ENCODE measurements around the gene FNTB. TPM values are rescaled to one million over a fixed set of nuclear protein-coding genes. Genes with fewer than 3 reads are reported as not detected.

The FNTB gene
- total RNA-seq, 1 experiment from 2014 or later = 26.7 TPM

GRCh38 chr14:65035049-65035448, 48.4 kb downstream of the FNTB start:
- RAD21 ChIA-PET (ENCODE audit: low non-redundant PET in 1 of 2, low total read pairs in 2 of 2, uncharacterized antibody in 2 of 2, unreplicated experiment in 2 of 2) = no interaction called here
- BruUV-seq (replicated peaks) = no TSS peak
- CTCF ChIA-PET = interaction anchor here (1.6 kb wide), 1 partner anchor 15 kb away, joined by 5 read pairs; no protein-coding TSS in a partner anchor

More at GRCh38 chr14:65035049-65035448, 48.4 kb downstream of the FNTB start:
- POLR2A ChIA-PET = no interaction called here
- H2AFZ ChIP-seq (ENCODE audit: low read depth, low read length, poor library complexity, severe bottlenecking) = no peak overlapping the region
- no peak for DNase-seq (ENCODE audit: low read depth, low spot score)
- H3K4me3 ChIP-seq (replicated peaks in 1 of 2; ENCODE audit: low read depth in 1 of 2, low read length in 2 of 2) = no peak overlapping the region
- H3K4me2 ChIP-seq (ENCODE audit: low read length) = no peak overlapping the region
- H3K9ac ChIP-seq (ENCODE audit: low read length) = no peak overlapping the region
- ATAC-seq = no peak
- H3K4me1 ChIP-seq (ENCODE audit: control insufficient read depth in 1 of 2, insufficient read depth in 2 of 2, low read length in 2 of 2) = no peaks in the 10 kb centered on the region
- no peaks in the 10 kb centered on the region for H3K79me2 ChIP-seq (ENCODE audit: insufficient read depth, low read length)
- peaks cover 12 to 13% of the 10 kb centered on the region in 2 experiments; a peak in 3 of 4 replicates for H3K36me3 ChIP-seq (ENCODE audit: control insufficient read depth in 1 of 2, insufficient read depth in 2 of 2, low read length in 2 of 2)
- TF ChIP-seq EZH2phosphoT487 (IDR thresholded peaks at IDR 0.05; ENCODE audit: borderline replicate concordance) (no peak), RAD21 (IDR thresholded peaks at IDR 0.05; ENCODE audit: low read depth) (no peak), REST (IDR thresholded peaks at IDR 0.05; ENCODE audit: low read depth) (no peak), JUND (IDR thresholded peaks at IDR 0.05) (no peak), MAX (IDR thresholded peaks at IDR 0.05) (no peak), EGR1 (IDR thresholded peaks at IDR 0.05; ENCODE audit: low read depth) (no peak), CBX3 (IDR thresholded peaks at IDR 0.05; ENCODE audit: low read depth) (no peak)
- no peaks in the 10 kb centered on the region for H3K9me2 ChIP-seq (ENCODE audit: insufficient read depth)
- no peaks in the 10 kb centered on the region for H3K27me3 ChIP-seq (ENCODE audit: insufficient read depth, low read length)
- H4K20me1 ChIP-seq (ENCODE audit: insufficient read depth) = no peaks in the 10 kb centered on the region
- no peaks in the 10 kb centered on the region for H3K9me3 ChIP-seq (ENCODE audit: control insufficient read depth in 1 of 2, insufficient read depth in 1 of 2, low read depth in 1 of 2, low read length in 2 of 2)
- intact Hi-C loops (cut with micrococcal nuclease) = no loop called here
- H3K27ac ChIP-seq (ENCODE audit: low read depth, low read length) = no peak overlapping the region
